ENCODE measurements around the gene TMOD1. TPM values are rescaled to one million over a fixed set of nuclear protein-coding genes. Genes with fewer than 3 reads are reported as not detected.

TMOD1 gene
- total RNA-seq, 1 experiment from 2014 or later = not detected

DNA sequence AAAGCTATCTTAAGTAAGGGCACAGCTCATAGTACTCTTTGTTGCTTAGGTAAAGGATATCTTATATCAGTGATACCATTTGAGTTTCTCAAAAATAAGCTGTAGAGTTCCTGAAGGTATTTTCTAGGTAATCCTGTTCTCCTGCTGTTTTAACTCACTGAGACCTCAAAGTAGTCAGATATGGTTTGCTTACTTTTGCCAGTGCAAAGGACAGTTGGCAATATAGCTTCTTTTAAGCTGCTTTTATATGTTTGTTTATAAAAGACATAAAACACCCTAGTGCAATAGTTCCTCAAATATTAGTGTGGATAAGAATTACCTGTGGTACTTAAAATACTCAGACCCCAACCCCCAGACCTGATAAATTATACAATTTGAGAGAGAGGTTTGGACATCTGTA is 144.3 kb downstream of the TMOD1 start:
- in situ Hi-C loops (cut with HindIII; ENCODE audit: low sequenced_read_pairs) = no loop called here
- no peak for DNase-seq (ENCODE audit: low spot score)

DNA sequence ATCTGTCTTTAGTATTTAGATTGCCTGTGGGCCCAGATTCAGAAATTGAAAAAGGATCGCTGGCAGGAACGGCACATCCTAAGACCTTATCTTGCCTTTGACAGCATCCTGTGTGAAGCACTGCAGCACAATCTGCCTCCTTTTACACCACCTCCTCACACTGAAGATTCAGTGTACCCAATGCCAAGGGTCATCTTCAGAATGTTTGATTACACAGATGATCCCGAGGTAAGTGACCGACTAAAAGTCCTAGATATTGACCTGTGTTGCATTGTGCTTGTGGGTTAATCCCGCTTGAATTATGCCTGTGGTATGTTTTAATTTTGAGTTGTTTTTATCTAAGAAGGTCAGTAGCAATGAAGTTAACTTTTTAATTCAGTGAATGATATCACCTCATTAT is 146.5 kb downstream of the TMOD1 start:
- in situ Hi-C loops (cut with HindIII; ENCODE audit: low sequenced_read_pairs) = no loop called here
- no peak for DNase-seq (ENCODE audit: low spot score)

Other genes with a start within 250 kb of the TMOD1 start
- 2.4 and 6.2 TPM in 2 replicates for gene CCDC180, start 194.0 kb upstream of the TMOD1 start, total RNA-seq (2014; rRNA removed; shearing (Covaris generic))
- gene TDRD7, start 89.6 kb upstream of the TMOD1 start, total RNA-seq (2014; rRNA removed; shearing (Covaris generic)) = 0.20 and 0.43 TPM in 2 replicates
- gene TSTD2, start 131.7 kb downstream of the TMOD1 start, total RNA-seq (2014; rRNA removed; shearing (Covaris generic)) = 6.4 and 11.0 TPM in 2 replicates
- gene NCBP1, start 132.2 kb downstream of the TMOD1 start, total RNA-seq (2014; rRNA removed; shearing (Covaris generic)) = 34.5 and 45.5 TPM in 2 replicates
- gene XPA, start 195.7 kb downstream of the TMOD1 start, total RNA-seq (2014; rRNA removed; shearing (Covaris generic)) = 7.9 and 11.4 TPM in 2 replicates